ENCODE measurements around the gene IL1R1.
"Not testable (repeated sequence)": the region's sequence is repeated elsewhere in the genome, so short reads cannot be mapped to it uniquely, and the experiment has no call there.

Gene IL1R1, protein sequence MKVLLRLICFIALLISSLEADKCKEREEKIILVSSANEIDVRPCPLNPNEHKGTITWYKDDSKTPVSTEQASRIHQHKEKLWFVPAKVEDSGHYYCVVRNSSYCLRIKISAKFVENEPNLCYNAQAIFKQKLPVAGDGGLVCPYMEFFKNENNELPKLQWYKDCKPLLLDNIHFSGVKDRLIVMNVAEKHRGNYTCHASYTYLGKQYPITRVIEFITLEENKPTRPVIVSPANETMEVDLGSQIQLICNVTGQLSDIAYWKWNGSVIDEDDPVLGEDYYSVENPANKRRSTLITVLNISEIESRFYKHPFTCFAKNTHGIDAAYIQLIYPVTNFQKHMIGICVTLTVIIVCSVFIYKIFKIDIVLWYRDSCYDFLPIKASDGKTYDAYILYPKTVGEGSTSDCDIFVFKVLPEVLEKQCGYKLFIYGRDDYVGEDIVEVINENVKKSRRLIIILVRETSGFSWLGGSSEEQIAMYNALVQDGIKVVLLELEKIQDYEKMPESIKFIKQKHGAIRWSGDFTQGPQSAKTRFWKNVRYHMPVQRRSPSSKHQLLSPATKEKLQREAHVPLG

DNA sequence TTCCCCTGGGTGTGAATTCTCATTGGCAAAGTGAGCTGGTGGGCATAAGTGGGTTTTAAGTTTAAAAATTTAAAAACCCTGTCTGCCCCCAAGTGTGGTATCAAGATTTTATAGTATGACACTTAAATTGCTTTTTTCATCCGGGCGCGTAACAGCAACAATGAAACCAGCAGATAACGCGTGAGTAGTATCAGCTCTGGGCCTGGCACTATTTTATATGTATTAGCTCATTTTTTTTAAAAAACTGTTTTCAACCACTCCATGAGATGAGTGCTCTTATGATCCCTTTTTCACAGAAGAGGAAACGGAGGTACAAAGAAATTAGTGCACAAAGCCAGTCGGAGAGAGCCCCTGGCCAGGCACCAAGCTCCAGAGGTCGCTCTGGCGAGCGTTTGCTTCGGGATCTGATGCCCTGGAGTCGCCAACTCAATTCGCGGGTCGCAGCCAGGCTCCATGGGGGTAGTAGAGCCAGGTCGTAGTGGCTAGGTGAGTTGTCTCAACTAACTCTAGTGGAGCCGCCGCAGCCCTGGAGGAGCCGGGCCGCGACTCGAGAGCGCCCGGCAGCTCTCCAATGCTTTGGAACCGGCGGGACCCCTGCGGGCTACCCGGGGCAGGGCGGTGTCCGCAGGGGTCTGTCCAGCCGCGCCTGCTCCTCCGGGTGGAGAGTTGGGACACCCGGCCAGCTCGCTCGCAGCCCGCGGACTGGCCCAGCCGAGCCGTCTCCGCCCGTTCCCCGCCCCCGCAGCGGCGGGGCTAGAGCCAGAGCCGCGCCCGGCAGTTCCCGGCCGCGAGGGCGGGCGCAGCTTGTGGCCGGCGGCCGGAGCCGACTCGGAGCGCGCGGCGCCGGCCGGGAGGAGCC lies at the start of gene IL1R1:
Gene IL1R1, plus strand, starts transcription at position 777 of the 859 bp plus-strand sequence. CDS start 14,979 bp downstream, outside the sequence.
- FAIRE-seq: no peak

DNA sequence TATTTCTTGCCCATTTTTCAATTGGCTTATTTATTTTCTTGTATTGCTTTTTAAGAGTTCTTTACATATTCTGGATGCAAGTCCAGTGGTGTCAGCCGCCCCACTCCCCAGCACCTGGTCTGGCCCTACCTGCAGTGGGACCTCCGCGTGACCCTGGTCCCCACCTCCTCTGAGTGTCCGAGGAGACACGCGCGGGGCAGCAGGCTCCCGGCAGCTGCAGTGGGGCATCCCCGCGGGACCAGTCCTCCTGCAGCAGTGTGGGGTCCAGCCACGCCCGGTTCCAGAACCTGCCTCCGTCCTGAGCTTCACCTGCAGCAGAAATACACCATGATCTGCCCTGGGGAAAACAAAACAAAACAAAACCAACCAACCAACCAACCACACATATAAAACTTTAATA lies 48.9 kb upstream of the IL1R1 start:
- FAIRE-seq: no peak

DNA sequence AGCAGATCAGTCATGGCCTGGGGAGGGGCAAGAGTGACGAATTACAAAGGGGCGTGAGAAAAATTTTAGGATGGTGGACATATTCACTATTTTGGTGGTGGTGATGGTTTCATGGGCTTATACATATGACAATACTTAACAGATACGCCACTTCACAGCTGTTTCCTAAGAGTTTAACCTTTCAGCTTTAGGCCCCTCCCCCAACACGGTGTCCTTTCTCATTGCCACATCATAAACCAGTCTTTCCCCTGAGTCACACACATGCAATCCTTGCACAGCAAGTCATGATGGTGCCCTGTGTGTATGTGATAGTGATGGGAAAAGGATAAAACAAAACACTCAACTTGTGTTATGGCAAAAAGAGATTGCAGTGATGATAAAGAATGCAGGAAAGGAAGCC lies 47.6 kb upstream of the IL1R1 start:
- FAIRE-seq: no peak

DNA sequence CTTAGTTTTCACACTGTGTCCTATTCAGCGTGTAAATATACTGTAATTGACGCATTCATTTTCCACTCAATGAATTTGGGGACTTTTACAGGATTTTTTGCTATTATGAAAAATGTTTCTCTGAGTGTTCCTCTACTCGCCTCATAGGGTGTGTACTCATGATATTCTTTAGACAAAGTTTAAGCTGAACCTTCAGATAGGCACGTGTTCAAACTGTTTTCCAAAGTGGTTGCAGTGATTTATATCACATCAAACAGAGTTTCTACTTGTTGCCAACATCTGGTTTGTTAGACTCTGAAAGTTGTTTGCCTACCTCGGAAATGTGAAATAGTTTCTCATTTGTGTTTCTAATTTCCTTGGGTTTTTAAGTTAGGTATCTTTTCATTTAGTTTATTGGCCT lies 46.4 kb upstream of the IL1R1 start:
- FAIRE-seq: no peak

DNA sequence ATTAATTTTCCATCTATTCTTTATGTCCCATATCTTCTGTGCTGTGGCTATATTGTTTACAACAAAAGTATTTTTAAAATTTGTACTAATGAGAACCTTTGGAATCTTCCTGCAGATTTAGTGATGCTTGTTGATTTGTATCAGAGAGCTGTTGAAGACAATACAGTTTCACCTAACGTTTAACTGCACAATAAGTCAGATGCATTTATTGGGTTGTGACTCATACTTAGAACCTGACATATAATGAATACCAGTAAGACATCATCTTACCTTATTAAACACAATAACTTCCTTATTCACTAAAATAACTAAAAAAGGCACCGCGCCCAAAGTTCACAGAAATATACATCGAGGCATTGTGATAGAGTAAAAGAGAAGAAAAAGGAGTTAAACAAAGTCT lies 43.8 kb upstream of the IL1R1 start:
- no peak for FAIRE-seq

DNA sequence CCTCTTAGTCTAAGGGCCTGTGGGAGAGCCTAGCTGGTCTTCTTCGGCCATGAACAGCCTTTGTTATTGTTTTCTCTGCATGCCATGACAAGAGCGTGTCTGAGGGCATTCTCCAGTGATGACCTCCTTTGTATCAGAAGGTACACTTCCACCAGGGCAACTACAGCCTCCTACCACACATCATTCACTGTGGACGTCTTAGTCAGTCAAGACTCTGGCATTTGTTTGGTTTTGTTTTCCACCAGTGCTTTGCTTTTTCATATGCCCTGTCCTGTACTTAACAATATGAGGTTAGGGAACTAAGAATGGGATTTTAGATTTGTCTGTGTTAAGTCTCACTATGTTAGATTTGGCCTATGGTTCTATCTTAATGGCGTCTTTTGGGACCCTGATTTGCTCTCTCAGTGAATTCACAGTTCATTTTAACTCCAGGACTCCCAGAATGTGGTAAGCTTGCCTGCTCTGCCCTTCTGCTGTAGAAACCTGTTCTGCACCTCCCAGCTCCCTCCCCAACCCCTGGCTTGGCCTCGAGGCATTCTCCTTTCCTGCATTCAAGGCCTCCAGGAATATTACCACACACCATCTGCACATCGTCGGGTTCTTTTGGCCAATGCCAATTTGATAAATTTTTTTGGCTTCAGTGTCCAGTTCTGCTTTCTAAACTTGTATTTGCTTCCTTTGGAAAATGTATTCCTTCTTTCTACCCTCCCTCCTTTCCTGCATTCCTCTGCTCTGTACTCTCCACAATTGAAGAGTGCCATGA lies 42.8 kb upstream of the IL1R1 start:
- no peak for FAIRE-seq

DNA sequence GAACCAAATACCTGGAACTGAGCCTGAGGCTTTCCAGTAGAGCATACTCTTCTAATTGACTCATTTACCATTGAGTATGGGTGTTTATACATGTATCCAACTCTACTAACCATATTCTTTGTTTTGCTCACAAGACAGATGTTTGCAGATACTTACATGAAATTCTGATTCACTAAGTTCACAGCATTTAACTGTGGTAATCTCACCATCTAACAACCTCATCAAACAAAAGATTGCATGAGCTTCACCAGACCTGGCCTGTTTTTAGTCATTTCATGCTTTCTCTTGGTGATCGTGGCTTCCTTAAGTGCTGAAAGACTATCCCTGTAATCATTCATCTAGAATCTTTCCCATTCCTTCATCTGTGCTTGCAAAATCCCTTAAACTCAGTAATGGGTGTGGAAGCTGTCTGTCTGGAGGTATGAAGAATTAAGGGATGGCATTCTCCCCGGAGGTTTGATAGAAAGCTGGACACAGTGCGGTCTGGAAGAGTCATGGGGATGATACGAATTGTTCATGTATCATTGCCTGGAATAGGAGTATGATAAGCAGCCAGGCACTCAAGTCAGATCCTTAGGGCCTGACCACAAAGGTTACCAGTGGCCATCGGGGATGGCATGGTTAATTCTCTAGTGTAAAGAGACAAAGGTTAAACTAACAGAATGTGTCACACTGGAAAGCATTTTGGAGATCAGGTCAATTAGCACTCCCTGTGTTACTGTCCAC lies 42.0 kb upstream of the IL1R1 start:
- no peak for FAIRE-seq

DNA sequence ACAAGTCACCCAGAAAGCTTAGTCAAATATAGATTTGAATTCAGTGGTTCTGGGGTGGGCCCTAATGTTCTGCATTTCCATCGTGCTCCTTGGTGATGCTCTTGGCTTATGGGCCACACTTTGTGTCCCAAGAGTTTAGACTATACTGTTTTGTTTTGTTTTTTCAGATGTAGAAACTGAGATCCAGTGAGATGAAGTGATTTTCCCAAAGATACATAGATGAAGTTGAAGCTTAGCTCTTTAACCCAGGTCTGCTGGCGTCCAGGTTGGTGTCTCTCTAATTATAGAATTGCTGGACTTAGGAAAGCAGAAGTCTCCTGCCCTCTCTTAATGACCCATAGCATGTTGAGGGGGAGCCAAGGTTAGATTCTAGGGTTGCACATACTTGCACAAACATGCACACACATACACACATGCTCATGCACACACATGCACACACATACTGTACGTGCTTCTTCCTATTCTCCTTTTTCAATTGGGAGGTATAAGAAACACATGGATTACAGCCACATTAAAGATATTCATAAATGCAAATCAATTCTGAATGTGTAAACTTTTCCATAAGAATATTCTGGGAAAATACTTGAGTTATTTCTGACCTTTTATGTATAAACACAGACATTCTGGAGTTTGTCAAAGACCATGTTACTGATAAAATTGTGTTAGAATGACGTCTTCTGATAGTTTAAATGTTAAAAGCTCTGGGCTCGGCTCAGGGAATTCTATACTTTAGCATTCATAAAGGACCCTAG lies 41.3 kb upstream of the IL1R1 start:
- no peak for FAIRE-seq

DNA sequence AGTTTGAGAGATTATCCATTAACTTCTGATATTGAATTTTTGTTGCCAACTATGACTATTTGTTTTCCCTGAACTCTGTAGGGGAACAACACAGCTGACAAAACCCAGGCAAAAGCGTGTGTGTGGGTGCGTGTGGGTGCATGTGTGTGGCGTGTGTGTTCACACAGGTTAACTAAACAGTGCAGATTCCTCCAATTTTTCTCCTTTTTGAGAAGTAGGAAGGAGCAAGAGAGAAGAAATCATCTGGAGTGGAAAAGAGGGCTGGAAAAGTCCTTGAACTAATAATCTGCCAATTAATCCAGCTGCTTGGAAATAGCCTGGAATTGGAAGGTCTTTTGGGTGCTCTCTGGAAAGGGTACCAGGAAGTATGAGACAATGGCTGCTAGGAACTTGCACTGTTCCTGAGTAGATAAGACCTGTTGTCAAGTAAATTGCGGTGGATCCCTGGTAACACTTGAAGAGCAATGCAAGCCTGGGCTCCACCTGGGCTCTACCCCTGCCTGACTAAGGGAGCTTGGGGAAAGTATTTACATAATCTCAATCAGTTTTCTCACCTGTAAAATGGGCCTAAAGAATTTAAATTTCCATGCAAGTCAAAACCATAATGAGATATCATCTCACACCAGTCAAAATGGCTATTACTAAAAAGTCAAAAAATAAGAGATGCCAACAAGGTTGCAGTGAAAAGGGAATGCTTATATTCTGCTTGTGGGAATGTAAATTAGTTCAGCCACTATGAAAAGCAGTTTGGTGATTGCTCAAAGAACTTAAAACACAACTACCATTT lies 40.5 kb upstream of the IL1R1 start:
- no peak for FAIRE-seq

DNA sequence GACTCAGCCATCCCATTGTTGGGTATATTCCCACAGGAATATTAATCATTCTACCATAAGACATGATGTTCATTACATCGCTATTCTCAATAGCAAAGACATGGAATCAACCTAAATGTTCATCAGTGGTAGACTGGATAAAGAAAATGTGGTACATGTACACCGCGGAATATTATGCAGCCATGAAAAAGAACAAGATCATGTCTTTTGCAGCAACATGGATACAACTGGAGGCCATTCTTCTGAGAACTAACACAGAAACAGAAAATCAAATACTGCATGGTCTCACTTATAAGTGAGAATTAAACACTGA lies 40.0 kb upstream of the IL1R1 start:
- FAIRE-seq: not testable (repeated sequence)

DNA sequence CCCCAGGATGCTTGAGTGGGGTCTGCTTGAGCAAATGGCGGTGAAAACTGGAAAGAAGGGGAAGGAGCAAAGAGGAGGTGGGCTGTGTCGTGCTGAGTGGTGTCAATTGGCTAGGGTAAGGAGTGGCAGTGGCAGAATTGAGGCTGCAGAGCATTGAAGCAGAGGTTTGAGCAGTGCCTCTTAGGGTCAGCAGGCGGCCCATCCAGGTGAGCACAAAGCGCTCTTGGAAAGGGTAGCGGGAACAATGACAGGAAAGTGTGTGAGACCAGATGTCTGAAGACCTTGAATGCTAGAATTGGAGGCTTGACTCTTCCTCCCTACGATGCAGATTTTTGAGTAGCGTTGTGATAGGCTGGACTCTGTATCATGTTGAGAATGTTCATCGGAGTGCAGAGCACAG lies 39.3 kb upstream of the IL1R1 start:
- FAIRE-seq: no peak

DNA sequence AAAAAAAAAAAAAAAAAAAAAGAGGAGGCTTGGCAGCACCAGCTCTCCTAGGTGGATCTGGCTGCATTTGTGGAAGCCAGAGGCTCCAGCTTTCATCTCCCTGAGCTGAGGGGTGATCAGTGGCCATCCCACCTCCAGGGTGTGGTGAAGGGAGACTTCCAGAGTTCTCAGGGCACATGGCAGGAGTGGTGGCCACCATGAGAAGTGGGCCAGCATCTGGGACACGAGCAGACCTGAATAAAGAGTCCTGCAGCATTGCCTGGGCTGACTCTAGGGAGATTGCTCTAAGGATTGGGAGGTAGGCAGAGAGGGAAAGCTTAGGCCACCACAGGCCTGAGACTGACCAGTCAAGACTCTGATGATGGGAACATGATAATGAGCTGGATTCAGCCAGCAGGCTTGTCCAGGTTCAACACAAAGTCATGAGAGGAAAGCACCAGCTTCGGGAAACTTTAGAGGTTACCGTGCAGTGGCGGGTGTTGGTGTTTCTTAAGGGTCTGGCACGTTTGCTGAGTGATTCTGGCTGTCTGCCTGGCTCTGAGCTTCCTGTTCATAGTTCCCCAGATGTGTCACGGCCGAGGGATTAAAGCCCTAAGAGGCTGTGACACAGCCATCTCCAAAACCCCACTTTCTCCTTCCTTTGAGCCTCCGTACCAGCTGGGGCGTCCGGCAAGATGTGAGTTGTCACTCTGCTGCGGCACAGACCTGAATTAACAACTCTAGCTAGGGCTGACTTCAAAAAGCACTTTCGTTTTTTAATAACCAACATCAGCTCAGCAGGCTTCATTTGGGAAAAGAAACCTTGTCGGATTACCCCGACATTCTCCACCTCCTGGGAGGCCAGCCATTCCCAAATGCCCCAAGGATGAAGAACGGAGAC lies 38.3 kb upstream of the IL1R1 start:
- no peak for FAIRE-seq

DNA sequence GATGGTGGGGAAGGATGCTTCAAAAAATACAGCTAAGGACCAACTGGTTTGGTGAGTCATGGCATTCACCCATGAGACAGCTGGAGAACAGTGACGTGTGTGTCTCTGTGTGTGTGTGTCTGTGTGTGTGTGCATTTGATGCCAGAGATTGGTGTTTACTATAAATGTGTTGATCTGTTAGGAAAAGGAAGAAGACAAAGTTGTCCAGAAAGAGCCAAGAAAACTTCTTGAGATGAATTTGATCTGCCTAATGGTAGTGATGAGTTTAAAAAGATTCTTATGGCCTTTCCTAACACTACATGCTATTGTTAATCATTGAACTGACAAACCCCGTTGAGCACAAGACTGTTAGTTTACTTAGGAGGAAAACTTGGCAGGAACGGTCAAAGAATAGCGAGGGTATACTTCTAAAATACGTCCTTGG lies 36.4 kb upstream of the IL1R1 start:
- no peak for FAIRE-seq

DNA sequence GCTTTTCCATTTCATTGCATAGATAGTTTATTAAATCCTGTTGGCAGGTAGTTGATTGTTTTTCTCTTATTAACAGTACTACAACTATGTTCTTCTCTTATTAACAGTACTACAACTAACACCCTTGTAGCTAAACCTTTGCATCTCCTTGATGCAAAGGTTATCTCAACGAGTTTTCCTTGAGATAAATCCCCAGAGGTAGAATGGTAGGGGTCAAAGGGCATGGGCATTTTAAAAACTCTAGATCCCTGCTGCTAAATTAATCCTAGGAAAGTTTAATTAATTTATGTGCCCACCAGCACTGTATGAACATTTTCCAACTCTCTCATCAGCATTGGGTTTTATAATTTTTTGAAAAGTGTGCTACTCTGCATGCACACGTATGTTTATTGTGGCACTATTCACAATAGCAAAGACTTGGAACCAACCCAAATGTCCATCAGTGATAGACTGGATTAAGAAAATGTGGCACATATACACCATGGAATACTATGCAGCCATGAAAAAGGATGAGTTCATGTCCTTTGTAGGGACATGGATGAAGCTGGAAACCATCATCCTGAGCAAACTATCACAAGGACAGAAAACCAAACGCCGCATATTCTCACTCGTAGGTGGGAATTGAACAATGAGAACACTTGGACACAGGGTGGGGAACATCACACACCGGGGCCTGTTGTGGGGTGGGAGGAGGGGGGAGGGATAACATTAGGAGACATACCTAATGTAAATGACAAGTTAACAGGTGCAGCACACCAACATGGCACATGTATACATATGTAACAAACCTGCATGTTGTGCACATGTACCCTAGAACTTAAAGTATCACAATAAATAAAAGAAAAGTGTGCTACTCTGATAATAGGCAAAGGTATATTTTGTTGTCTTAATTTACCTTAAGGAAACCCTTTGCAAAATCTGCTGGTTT lies 35.5 kb upstream of the IL1R1 start:
- not testable (repeated sequence) for FAIRE-seq

DNA sequence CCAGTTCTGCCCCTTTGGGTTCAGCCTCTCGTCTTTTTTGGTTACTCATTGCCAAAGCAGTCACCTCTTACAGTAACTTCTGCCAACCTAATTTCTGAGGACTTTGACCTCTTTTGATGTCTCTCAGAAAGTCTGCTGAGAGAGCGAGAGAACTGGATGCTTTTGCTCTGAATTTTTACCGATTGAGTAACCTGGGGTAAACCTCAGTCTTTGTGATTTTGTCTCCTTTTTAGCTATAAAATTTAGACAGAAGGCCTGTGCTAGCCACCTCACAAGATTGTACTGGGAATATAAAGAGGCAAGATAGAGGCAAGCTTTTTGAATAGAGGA lies 34.8 kb upstream of the IL1R1 start:
- no peak for FAIRE-seq

DNA sequence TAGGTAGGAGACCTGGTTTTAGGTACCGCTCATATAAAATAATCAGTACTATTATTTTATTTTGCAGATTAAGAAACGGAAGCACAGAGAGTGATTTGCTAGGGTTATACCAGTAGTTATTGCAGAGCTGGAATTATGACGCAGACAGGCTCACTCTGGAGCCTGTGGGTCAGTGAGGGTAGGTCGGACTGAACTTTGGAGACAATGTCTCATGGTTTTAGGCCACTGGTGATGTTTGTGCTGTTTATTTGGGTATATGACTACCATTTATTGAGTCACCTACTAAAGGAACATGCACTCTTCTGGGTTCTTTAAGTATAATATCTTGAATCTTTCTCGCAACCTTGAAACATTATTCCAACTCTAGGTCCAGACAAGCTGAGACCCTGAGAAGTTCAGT lies 33.5 kb upstream of the IL1R1 start:
- FAIRE-seq: no peak

DNA sequence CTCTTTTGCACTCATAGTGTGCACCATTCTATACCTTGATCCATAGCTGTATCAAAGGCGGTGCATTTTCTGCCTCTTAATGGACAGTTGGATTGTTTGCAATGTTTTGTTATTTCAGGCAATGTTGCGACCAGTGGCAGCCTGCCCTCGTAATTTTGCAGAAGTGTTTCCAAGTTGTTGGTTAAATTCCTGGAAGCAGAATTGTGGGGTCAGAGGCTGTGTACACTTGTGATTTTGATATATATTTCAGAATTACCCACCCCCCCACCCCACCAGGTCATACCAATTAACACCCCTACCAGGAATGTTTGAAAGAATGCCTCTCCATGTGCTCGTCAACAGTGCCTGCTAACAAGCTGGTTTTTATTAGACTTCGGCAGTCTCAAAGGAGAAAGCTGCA lies 32.4 kb upstream of the IL1R1 start:
- no peak for FAIRE-seq

DNA sequence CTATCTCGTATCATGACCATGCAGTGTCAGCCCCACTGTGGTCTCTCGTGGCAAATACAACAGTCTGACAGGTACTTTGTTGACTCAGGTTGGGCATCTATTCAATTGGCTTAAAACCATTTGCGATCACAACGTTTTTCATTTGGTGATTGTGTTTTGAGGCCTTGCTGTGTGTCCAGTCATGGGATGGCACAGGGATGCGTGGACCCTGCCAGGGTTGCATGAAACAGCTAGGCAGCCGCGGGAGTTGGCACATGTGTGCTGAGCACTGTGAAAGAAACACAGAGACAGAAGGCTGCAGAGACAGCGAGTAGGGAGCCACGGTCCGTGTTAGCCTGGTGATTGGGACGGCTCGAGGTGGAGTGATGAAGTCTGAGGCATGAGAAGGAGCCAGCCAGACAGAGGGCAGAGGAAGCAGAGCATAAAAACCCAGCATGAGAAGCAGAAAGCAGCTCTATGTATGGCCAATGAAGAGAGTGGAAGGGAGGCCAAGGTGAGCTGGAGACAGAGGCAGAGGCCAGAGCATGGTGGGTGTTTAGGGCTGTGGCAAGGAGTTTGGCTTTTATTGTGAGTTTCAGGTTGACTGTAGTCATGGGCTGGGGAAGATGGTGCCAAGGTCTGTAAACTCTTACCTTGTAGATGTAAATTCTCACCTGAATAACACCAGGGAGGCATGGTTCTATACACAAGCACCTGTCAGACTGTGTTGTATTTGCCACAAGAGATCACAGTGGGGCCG lies 31.8 kb upstream of the IL1R1 start:
- no peak for FAIRE-seq
